TTC549 (cell line): ENCODE results near the gene MLYCD.

Source experiments
- FAIRE-seq: peaks from 2 replicates; lab custom pipeline; 2012; peaks lifted over from hg19 to GRCh38; lab: Jason Lieb, UNC

Gene MLYCD

GRCh38 chr16:83957296-83957855 is 58.5 kb downstream of the MLYCD start:
- FAIRE-seq = no peak

DNA sequence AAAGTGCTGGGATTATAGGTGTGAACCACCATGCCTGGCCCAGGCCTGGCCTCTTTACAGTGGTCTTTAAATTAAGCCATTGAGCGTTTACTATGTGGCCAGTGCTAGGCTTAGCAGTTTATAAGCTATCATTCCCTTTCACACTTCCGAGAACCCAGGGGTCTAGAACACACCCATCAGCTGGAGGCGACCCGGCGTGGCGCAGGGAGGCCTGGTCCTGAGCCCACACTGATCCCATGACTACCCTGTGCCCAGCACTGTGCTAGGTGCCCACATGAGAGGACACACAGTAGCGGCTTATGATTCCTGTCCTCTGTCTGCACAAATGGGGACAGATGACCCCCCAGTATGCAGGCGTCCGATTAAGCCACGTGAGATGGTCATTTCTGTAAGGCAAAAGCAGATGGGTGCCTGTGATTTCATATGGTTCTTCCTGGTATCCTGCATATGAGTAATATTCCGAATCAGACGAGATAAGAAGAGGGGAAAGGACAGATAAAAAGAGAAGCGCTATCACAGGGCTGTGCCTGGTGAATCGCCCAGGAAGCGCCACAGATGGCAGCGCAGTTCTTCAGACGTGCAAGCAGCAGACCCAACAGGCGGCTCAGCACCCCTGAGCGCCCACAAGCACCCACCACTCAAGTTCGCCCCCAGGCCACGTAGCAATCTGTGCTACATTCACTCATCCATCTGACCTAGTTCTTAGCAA is 59.4 kb downstream of the MLYCD start:
- FAIRE-seq = no peak

DNA sequence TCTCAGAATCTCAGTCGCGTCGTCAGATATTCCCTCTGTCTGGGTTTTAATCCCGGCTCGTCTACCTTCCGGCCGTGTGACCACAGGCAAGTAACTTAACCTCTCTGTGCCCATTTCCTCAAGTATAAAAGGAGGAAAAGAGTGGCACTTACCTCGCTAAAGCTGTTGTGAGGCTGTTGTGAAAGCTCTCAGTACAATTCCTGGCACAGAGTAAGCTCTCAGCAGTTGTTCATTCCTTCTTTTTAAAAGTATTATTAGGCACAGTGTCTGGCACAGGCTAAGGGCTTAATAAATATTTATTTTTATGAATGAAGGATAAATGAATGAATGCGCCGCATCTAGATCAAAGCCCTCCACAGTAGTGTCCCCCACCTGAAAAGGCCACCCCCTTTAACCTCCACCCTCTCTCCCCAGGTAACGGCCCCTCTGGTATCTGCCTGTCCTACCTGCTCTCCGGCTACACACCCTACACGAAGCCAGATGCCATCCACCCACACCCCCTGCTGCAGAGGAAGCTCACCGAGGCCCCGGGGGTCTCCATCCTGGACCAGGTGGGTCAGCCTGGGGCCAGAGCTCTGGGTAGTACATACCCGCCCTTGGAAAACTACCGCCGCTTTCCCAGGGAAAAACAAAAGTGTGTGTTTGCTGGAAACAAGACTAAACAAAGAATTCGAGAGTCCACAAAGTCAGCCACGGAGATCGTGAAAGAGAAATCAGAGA is 60.1 kb downstream of the MLYCD start:
- no peak for FAIRE-seq

- FAIRE-seq = no peak
Measured at GRCh38 chr16:83959656-83960434, 60.9 kb downstream of the MLYCD start.

DNA sequence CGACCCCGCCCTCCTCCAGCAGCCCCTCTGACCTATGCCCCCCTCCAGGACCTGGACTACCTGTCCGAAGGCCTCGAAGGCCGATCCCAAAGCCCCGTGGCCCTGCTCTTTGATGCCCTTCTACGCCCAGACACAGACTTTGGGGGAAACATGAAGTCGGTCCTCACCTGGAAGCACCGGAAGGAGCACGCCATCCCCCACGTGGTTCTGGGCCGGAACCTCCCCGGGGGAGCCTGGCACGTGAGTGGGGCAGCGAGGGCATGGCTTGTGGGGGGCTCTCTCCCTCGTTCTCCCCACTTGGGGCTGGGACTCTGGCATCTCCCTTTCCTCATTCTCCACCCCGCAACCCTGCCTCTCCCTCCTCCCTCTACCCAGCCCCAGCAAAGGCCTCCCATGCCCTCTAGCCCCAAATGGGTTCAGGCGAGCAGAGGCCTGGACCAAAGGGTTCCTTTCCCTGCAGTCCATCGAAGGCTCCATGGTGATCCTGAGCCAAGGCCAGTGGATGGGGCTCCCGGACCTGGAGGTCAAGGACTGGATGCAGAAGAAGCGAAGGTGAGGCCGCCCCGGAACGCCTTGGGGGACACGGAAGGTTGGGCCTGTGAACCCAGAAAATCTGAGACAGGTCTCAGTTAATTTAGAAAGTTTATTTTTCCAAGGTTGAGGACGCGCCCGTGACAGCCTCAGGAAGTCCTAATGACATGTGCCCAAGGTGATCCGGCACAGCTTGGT is 61.8 kb downstream of the MLYCD start:
- FAIRE-seq = no peak

- FAIRE-seq = no peak
Measured at GRCh38 chr16:83961591-83961990, 62.7 kb downstream of the MLYCD start.

DNA sequence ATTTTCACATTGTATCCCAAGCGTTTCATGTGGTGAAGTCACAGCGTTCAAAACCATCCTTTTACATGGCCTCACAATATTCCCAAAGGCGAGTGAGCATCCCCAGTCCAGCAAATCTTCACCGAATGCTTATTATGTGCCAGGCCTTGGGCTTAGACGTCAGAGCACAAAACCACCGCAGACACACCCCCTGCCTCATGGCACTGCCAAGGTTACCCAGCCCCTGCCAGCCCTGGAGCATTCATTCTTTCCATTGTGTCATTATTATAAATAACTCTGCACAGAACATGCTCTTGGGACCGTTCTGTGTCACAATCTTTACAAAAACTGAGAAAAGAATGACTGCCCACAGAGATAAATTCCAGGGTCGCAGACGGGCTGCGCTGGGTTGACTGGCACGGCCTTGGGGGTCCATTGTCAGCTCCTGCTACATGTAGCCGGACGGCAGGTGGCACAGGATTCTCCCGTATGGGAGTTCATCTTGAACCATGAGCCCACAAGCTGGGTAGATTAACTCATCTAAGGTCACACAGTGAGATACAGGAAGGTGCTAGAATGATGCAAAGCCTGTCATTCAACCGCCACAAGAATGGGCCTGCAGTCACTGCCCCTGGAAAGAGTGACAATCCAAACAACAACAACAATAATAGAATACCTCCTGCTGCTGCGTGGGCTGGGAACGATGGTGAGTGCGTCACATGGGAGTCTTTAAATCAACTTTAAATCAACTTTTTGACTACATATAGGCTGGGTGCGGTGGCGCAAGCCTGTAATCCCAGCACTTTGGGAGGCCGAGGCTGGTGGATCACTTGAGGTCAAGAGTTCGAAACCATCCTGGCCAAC is 64.6 kb downstream of the MLYCD start:
- FAIRE-seq = no peak

DNA sequence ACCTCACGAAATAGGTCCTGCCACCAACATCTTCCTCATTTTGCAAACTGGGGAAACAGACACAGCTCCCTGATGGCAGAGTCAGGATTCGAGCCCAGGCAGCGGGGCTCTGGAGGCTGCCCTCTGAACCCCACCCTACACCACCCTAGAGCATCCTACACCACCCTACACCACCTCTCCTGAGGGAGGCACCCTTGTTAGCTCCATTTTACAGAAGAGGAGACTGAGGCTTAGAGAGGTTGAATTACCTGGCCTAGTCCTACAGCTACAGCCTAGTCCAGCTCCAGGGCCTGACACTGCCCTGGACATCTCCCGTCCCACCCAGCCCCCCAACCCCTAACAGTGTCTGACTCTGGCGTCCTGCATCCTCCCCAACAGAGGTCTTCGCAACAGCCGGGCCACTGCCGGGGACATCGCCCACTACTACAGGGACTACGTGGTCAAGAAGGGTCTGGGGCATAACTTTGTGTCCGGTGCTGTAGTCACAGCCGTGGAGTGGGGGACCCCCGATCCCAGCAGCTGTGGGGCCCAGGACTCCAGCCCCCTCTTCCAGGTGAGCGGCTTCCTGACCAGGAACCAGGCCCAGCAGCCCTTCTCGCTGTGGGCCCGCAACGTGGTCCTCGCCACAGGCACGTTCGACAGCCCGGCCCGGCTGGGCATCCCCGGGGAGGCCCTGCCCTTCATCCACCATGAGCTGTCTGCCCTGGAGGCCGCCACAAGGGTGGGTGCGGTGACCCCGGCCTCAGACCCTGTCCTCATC is 65.9 kb downstream of the MLYCD start:
- FAIRE-seq = no peak

- no peak for FAIRE-seq
Measured at GRCh38 chr16:83965444-83966152, 66.7 kb downstream of the MLYCD start.

- no peak for FAIRE-seq
Measured at GRCh38 chr16:83966153-83966696, 67.3 kb downstream of the MLYCD start.

DNA sequence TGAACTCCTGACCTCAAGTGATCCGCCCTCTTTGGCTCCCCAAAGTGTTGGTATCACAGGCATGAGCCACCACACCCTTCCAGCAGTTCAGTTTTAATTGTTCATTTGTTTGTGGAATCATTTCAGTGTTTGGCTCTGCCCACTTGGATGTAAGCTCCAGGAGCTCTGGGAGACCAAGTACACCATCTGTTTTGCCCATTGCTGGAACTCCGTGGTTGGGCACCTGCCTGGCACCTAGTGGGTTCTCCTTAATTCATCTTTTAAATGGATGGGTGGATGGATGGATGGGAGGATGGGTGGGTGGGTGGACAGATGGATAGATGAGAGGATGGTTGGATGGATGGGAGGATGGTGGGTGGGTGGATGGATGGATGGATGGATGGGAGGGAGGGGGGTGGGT is 68.2 kb downstream of the MLYCD start:
- no peak for FAIRE-seq

DNA sequence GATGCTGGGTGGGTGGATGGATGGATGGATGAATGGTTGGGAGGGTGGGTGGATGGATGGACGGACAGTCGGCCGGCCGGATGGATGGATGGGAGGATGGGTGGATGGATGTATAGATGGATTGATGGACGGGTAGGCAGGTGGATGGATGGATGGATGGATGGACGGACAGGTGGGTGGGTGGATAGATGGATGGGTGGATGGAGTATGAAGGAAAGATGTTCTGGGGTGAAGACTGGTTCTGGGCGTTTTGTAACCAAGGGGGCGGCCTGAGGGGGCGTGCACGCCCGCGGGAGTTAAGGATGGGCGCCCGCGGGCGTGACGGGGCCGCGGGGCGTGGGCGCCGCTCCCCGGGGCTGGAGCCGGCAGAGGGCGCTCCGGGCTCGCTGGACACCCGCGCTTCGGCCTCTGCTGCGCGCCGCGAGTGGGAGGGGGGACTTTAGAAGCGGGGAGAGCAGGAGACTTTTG is 69.0 kb downstream of the MLYCD start, which contains the start of gene NECAB2:
TSS of gene NECAB2 (plus strand) at position 407 of the 468 bp plus-strand sequence. CDS start 405 bp downstream, outside the sequence.
- no peak for FAIRE-seq

GRCh38 chr16:83968306-83968851 is 69.5 kb downstream of the MLYCD start:
- FAIRE-seq = no peak

GRCh38 chr16:83968891-83969649 is 70.2 kb downstream of the MLYCD start:
- no peak for FAIRE-seq

- FAIRE-seq = no peak
Measured at GRCh38 chr16:83969771-83970429, 71.0 kb downstream of the MLYCD start.

- FAIRE-seq = no peak
Measured at GRCh38 chr16:83970430-83970815, 71.5 kb downstream of the MLYCD start.
